Caco-2 (cell line): ENCODE results near the gene BOLL. TPM values are rescaled to one million over a fixed set of nuclear protein-coding genes. Genes with fewer than 3 reads are reported as not detected.

Source experiments
- BruUV-seq: library from RNA; stranded (reverse); fragments of 400-500 nt; replicated peaks from 2 replicates; lab custom pipeline; 2021; lab: Mats Ljungman, UMichigan
- CTCF ChIA-PET: fragments of 300-600 bp; sonication (Branson Sonifier 250); formaldehyde crosslinking; loops from one replicate; lab custom pipeline; 2022; ENCODE audit warnings: antibody characterized with exemption; lab: Charles Lee
- POLR2A ChIA-PET: fragments of 300-600 bp; sonication (Branson Sonifier 250); formaldehyde crosslinking; loops from one replicate; lab custom pipeline; 2022; ENCODE audit warnings: antibody characterized with exemption; lab: Charles Lee
- DNase-seq, 2 experiments: peaks; one replicate each; pipeline versions ENCODE4 v3.0.0 to v3.0.0-alpha.2; 2020 to 2022
- H3K27me3 ChIP-seq: replicated peaks from 2 replicates; pipeline ENCODE4 v1.6.0; 2011; ENCODE audit warnings: low read length; ENCODE audit not compliant: control insufficient read depth, insufficient read depth
- H3K36me3 ChIP-seq: 2 replicates; pipeline ENCODE4 v1.5.1; 2011; ENCODE audit warnings: low read length; ENCODE audit not compliant: control insufficient read depth, insufficient read depth
- H3K4me1 ChIP-seq: fragments of 250-450 bp; sonication (Bioruptor Pico); 2 replicates; pipeline ENCODE4 v1.5.1; 2020; ENCODE audit warnings: mild to moderate bottlenecking
- H3K4me3 ChIP-seq: 2 replicates; pipeline ENCODE4 v1.5.1; 2011; ENCODE audit warnings: low read depth, mild to moderate bottlenecking, control low read depth, low read length
- H3K9me3 ChIP-seq: fragments of 250-450 bp; sonication (Bioruptor Pico); 2 replicates; pipeline ENCODE4 v1.5.1; 2020; ENCODE audit warnings: mild to moderate bottlenecking, moderate library complexity
- H3K27ac Mint-ChIP-seq: one replicate; pipeline ENCODE4 v1.8.0; 2022; ENCODE audit warnings: mixed read lengths; ENCODE audit not compliant: unreplicated experiment
- H3K27me3 Mint-ChIP-seq: one replicate; pipeline ENCODE4 v1.8.0; 2022; ENCODE audit warnings: mixed read lengths; ENCODE audit not compliant: insufficient read depth, unreplicated experiment
- H3K36me3 Mint-ChIP-seq: one replicate; pipeline ENCODE4 v1.8.0; 2022; ENCODE audit warnings: mild to moderate bottlenecking, mixed read lengths; ENCODE audit not compliant: insufficient read depth, unreplicated experiment
- H3K4me1 Mint-ChIP-seq: one replicate; pipeline ENCODE4 v1.8.0; 2022; ENCODE audit warnings: low read depth, mixed read lengths; ENCODE audit not compliant: unreplicated experiment
- H3K4me3 Mint-ChIP-seq: one replicate; pipeline ENCODE4 v1.8.0; 2022; ENCODE audit warnings: mild to moderate bottlenecking, moderate library complexity, mixed read lengths; ENCODE audit not compliant: unreplicated experiment
- H3K9me3 Mint-ChIP-seq: one replicate; pipeline ENCODE4 v1.8.0; 2022; ENCODE audit warnings: mixed read lengths; ENCODE audit not compliant: unreplicated experiment
- intact Hi-C: fragments of 100-400 bp; cut with micrococcal nuclease; formaldehyde crosslinking; loops from one replicate; pipeline ENCODE4 v1.10.0; 2022; ENCODE audit not compliant: unreplicated experiment
- total RNA-seq: library from RNA; stranded (reverse); gene quantifications from 2 replicates; pipeline ENCODE4 v1.2.3, GENCODE V29; 2022
- TF ChIP-seq, protein P1 (sequence below), 2 experiments: fragments of 200-600 bp in 1 of 2; IDR thresholded peaks; 1 replicate in 1 of 2; 2 replicates in 1 of 2; pipeline versions ENCODE4 v1.5.1 to v1.8.0; 2011 to 2022; ENCODE audit warnings: antibody characterized with exemption in 1 of 2, control low read depth in 1 of 2, inconsistent platforms in 1 of 2, low read depth in 1 of 2, low read length in 1 of 2, mild to moderate bottlenecking in 1 of 2, moderate library complexity in 1 of 2; ENCODE audit not compliant: insufficient read depth in 1 of 2, severe bottlenecking in 1 of 2, unreplicated experiment in 1 of 2

BOLL gene
- total RNA-seq, 1 experiment from 2014 or later = not detected

GRCh38 chr2:197827618-197828017 is 42.5 kb upstream of the BOLL start:
- TF ChIP-seq, protein P1, sequence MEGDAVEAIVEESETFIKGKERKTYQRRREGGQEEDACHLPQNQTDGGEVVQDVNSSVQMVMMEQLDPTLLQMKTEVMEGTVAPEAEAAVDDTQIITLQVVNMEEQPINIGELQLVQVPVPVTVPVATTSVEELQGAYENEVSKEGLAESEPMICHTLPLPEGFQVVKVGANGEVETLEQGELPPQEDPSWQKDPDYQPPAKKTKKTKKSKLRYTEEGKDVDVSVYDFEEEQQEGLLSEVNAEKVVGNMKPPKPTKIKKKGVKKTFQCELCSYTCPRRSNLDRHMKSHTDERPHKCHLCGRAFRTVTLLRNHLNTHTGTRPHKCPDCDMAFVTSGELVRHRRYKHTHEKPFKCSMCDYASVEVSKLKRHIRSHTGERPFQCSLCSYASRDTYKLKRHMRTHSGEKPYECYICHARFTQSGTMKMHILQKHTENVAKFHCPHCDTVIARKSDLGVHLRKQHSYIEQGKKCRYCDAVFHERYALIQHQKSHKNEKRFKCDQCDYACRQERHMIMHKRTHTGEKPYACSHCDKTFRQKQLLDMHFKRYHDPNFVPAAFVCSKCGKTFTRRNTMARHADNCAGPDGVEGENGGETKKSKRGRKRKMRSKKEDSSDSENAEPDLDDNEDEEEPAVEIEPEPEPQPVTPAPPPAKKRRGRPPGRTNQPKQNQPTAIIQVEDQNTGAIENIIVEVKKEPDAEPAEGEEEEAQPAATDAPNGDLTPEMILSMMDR (IDR thresholded peaks at IDR 0.05; ENCODE audit: insufficient read depth in 1 of 2, low read depth in 1 of 2, low read length in 1 of 2, severe bottlenecking in 1 of 2, unreplicated experiment in 1 of 2) = no peak
- no TSS peak for BruUV-seq
- Mint-ChIP-seq H3K36me3 (no peaks in the 10 kb centered on the region), H3K4me1 (no peaks in the 10 kb centered on the region), H3K27ac (no peak overlapping the region), H3K27me3 (peaks cover 13% of the 10 kb centered on the region), H3K9me3 (peaks cover 13% of the 10 kb centered on the region), H3K4me3 (no peak overlapping the region)
- Histone ChIP-seq H3K27me3 (no peaks in the 10 kb centered on the region), H3K36me3 (no peaks in the 10 kb centered on the region), H3K4me3 (no peak overlapping the region), H3K9me3 (no peaks in the 10 kb centered on the region), H3K4me1 (no peaks in the 10 kb centered on the region)
- ChIA-PET POLR2A (no interaction called here), CTCF (no interaction called here)
- intact Hi-C loops = no loop called here
- DNase-seq = no peak

GRCh38 chr2:197822333-197822732 is 37.2 kb upstream of the BOLL start:
- H3K36me3 ChIP-seq = no peaks in the 10 kb centered on the region
- ChIA-PET POLR2A (no interaction called here), CTCF (no interaction called here)
- H3K9me3 Mint-ChIP-seq = no peaks in the 10 kb centered on the region
- H3K9me3 ChIP-seq = no peaks in the 10 kb centered on the region
- no TSS peak for BruUV-seq
- no peak overlapping the region for H3K4me3 ChIP-seq
- peaks cover 10% of the 10 kb centered on the region for H3K27me3 Mint-ChIP-seq
- no peaks in the 10 kb centered on the region for H3K36me3 Mint-ChIP-seq
- no peak overlapping the region for H3K4me3 Mint-ChIP-seq
- H3K4me1 Mint-ChIP-seq = no peaks in the 10 kb centered on the region
- no peak overlapping the region for H3K27ac Mint-ChIP-seq
- intact Hi-C loops = no loop called here
- no peaks in the 10 kb centered on the region for H3K4me1 ChIP-seq
- TF ChIP-seq, protein P1 (IDR thresholded peaks at IDR 0.05; ENCODE audit: insufficient read depth in 1 of 2, low read depth in 1 of 2, low read length in 1 of 2, severe bottlenecking in 1 of 2, unreplicated experiment in 1 of 2) = no peak
- no peak for DNase-seq
- no peaks in the 10 kb centered on the region for H3K27me3 ChIP-seq

DNA sequence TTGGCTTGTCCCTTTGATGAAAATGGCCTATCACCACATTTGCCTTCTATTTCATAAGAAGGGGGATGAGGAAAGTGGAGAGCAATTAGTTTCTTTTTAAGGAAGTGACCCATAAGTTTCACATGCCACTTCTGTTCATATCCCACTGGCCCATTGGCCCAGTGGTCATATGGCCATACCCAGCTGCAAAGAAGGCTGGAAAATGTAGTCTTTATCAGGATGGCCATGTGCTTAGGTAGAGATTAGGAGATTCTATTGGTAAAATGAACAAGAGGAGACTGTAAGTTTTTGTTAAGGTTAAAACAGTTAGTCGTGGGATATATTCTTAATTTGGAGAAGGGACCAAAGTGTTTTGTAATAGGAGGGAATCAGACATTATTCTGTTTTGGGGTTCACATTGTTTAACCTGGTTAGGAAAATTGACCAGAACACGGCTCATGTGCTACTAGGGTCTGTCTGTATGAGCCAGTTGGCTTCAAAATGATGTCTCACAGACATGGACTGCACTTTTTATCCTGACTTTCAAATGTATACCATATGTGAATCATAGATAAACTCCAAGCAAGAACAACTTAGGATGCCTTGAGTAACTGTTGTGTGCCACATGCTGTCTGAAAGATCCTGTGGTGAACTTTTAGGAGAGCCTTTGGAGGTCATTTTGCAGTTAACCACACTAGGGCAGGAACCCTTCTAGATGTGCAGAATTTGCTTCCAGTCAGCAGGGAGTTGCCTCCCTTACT is 36.6 kb upstream of the BOLL start:
- no TSS peak for BruUV-seq
- Histone ChIP-seq H3K27me3 (no peaks in the 10 kb centered on the region), H3K36me3 (no peaks in the 10 kb centered on the region), H3K9me3 (no peaks in the 10 kb centered on the region), H3K4me3 (no peak overlapping the region), H3K4me1 (no peaks in the 10 kb centered on the region)
- CTCF ChIA-PET = no interaction called here
- H3K27me3 Mint-ChIP-seq = peaks cover 8% of the 10 kb centered on the region
- POLR2A ChIA-PET = no interaction called here
- H3K27ac Mint-ChIP-seq = no peak overlapping the region
- no peaks in the 10 kb centered on the region for H3K9me3 Mint-ChIP-seq
- H3K4me1 Mint-ChIP-seq = no peaks in the 10 kb centered on the region
- no peak overlapping the region for H3K4me3 Mint-ChIP-seq
- no peaks in the 10 kb centered on the region for H3K36me3 Mint-ChIP-seq
- DNase-seq = no peak
- TF ChIP-seq, protein P1 (IDR thresholded peaks at IDR 0.05; ENCODE audit: insufficient read depth in 1 of 2, low read depth in 1 of 2, low read length in 1 of 2, severe bottlenecking in 1 of 2, unreplicated experiment in 1 of 2) = no peak
- intact Hi-C loops = no loop called here
